PC-9 (cell line): ENCODE results near the gene ATP8B3. TPM values are rescaled to one million over a fixed set of nuclear protein-coding genes. Genes with fewer than 3 reads are reported as not detected.

Experiments used
- BruUV-seq: library from RNA; stranded (reverse); fragments of 400-500 nt; replicated peaks from 2 replicates; lab custom pipeline; 2021; lab: Mats Ljungman, UMichigan
- CTCF ChIA-PET: fragments of 300-600 bp; sonication (Branson Sonifier 250); formaldehyde crosslinking; loops from one replicate; lab custom pipeline; 2022; ENCODE audit warnings: antibody characterized with exemption; lab: Charles Lee
- POLR2A ChIA-PET: fragments of 300-600 bp; sonication (Branson Sonifier 250); formaldehyde crosslinking; loops from one replicate; lab custom pipeline; 2022; ENCODE audit warnings: antibody characterized with exemption; ENCODE audit not compliant: unreplicated experiment; lab: Charles Lee
- DNase-seq, 2 experiments: peaks; one replicate each; pipeline versions ENCODE4 v3.0.0 to v3.0.0-alpha.2; 2015 to 2022; ENCODE audit warnings: mixed read lengths in 1 of 2
- H2AFZ ChIP-seq: fragments of 200-600 bp; sonication (generic); 2 replicates; pipeline ENCODE4 v1.8.1; 2017; ENCODE audit warnings: antibody characterized with exemption
- H3F3A ChIP-seq: fragments of 200-600 bp; sonication (generic); 2 replicates; pipeline ENCODE4 v1.8.1; 2017; ENCODE audit warnings: antibody characterized with exemption, mild to moderate bottlenecking, low read depth; ENCODE audit not compliant: insufficient read depth
- H3K27ac ChIP-seq: fragments of 200-600 bp; sonication (generic); 2 replicates; pipeline ENCODE4 v1.6.1; 2016; ENCODE audit warnings: mixed run types
- H3K27me3 ChIP-seq: fragments of 200-600 bp; sonication (generic); 2 replicates; pipeline ENCODE4 v1.6.1; 2016; ENCODE audit warnings: low read depth, mixed run types; ENCODE audit not compliant: insufficient read depth
- H3K36me3 ChIP-seq: fragments of 200-600 bp; sonication (generic); 2 replicates; pipeline ENCODE4 v1.6.1; 2016; ENCODE audit warnings: low read depth, mixed run types
- H3K4me1 ChIP-seq: fragments of 200-600 bp; sonication (generic); replicated peaks from 2 replicates; pipeline ENCODE4 v1.6.1; 2016; ENCODE audit warnings: mixed run types; ENCODE audit not compliant: insufficient read depth
- H3K4me2 ChIP-seq: fragments of 200-600 bp; sonication (generic); 2 replicates; pipeline ENCODE4 v1.6.1; 2017; ENCODE audit warnings: mixed run types
- H3K4me3 ChIP-seq: fragments of 200-600 bp; sonication (generic); 2 replicates; pipeline ENCODE4 v1.6.1; 2016; ENCODE audit warnings: mixed run types
- H3K79me2 ChIP-seq: fragments of 200-600 bp; sonication (generic); 2 replicates; pipeline ENCODE4 v1.6.1; 2017; ENCODE audit warnings: low read depth, mixed run types
- H3K9me2 ChIP-seq: fragments of 200-600 bp; sonication (generic); 2 replicates; pipeline ENCODE4 v1.8.1; 2017; ENCODE audit warnings: mild to moderate bottlenecking; ENCODE audit not compliant: insufficient read depth
- H3K9me3 ChIP-seq: fragments of 200-600 bp; sonication (generic); 2 replicates; pipeline ENCODE4 v1.8.1; 2016; ENCODE audit warnings: low read depth; ENCODE audit not compliant: insufficient read depth
- H4K20me1 ChIP-seq: fragments of 200-600 bp; sonication (generic); 2 replicates; pipeline ENCODE4 v1.8.1; 2017; ENCODE audit not compliant: insufficient read depth
- EZH2 ChIP-seq: fragments of 200-600 bp; sonication (generic); IDR thresholded peaks from 2 replicates; pipeline ENCODE4 v1.8.0; 2017; ENCODE audit warnings: antibody characterized with exemption, low read depth
- intact Hi-C: fragments of 100-400 bp; cut with micrococcal nuclease; formaldehyde crosslinking; loops from one replicate; pipeline ENCODE4 v1.10.0; 2022; ENCODE audit not compliant: unreplicated experiment
- total RNA-seq: library from RNA; stranded (reverse); gene quantifications from 2 replicates; pipeline ENCODE4 v1.2.3, GENCODE V29; 2021
- TF ChIP-seq, protein P1 (sequence below): fragments of 200-600 bp; sonication (generic); conservative IDR thresholded peaks from 2 replicates; pipeline ENCODE4 v1.6.1; 2017; ENCODE audit warnings: mixed run types, antibody characterized with exemption, mild to moderate bottlenecking, moderate library complexity

Gene ATP8B3
- total RNA-seq, 1 experiment from 2014 or later, result 8.3 TPM

DNA sequence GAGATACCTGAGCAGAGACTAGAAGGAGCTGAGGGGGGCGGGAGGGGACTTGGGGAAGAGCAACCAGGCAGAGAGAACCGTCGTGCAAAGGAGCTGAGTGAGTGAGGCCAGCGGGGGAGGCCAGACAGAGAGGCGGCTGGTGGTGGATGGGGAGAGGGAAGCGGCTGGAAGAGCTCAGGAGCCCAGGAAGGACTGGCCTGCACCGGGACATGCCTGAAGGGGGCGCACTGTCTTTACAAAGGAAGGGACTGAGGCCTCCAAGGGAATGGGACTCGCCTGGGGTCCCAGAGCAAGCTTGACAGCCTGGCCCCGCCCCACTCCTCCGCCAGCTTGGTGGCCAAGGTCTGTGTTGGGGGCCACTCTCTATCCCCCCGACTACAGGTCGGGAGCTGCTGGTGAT is 43.8 kb downstream of the ATP8B3 start:
- Histone ChIP-seq H4K20me1 (no peaks in the 10 kb centered on the region), H3K4me2 (no peak overlapping the region), H2AFZ (no peak overlapping the region), H3F3A (peaks cover 5% of the 10 kb centered on the region; the same call in 1 of the 2 replicates), H3K4me3 (no peak overlapping the region), H3K36me3 (no peaks in the 10 kb centered on the region), H3K27ac (no peak overlapping the region), H3K79me2 (no peaks in the 10 kb centered on the region), H3K9me3 (no peaks in the 10 kb centered on the region), H3K4me1 (no peaks in the 10 kb centered on the region), H3K27me3 (no peaks in the 10 kb centered on the region), H3K9me2 (no peaks in the 10 kb centered on the region)
- DNase-seq, result no peak
- intact Hi-C loops, result loop anchor here (10.0 kb wide), 1 partner anchor 163 kb away; the partner anchor contains the start of gene UQCR11
- CTCF ChIA-PET, result interaction anchor here (0.5 kb wide), 1 partner anchor 45 kb away, joined by 3 read pairs; no protein-coding TSS in a partner anchor
- POLR2A ChIA-PET, result no interaction called here
- BruUV-seq, result no TSS peak
- no peak for TF ChIP-seq EZH2
- TF ChIP-seq, protein P1, sequence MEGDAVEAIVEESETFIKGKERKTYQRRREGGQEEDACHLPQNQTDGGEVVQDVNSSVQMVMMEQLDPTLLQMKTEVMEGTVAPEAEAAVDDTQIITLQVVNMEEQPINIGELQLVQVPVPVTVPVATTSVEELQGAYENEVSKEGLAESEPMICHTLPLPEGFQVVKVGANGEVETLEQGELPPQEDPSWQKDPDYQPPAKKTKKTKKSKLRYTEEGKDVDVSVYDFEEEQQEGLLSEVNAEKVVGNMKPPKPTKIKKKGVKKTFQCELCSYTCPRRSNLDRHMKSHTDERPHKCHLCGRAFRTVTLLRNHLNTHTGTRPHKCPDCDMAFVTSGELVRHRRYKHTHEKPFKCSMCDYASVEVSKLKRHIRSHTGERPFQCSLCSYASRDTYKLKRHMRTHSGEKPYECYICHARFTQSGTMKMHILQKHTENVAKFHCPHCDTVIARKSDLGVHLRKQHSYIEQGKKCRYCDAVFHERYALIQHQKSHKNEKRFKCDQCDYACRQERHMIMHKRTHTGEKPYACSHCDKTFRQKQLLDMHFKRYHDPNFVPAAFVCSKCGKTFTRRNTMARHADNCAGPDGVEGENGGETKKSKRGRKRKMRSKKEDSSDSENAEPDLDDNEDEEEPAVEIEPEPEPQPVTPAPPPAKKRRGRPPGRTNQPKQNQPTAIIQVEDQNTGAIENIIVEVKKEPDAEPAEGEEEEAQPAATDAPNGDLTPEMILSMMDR, result no peak

DNA sequence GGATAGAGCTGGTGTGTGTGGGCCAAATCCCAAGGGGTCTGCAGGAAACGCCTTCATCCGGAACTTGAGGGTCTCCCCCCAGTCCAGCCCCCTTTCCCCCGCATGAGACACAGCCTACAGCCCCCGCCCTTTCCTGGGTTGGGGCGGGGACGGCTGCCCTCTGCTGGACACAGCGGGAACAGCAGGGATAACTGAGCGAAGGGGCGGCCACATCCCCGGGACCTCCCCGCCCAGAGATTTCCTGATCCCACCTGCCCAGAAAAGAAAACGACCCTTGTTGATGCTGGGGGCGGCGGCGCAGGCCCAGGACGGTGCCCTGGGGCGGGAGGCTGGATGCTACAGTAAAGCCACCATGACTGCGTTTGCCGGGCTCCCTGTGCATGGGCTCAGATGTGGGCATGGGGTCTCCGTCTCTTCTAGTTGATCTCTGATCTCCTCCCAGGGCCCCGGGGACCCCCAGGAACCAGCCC is 44.6 kb downstream of the ATP8B3 start:
- no peaks in the 10 kb centered on the region for H4K20me1 ChIP-seq
- H3K36me3 ChIP-seq, result no peaks in the 10 kb centered on the region
- BruUV-seq, result no TSS peak
- no peak overlapping the region for H3K27ac ChIP-seq
- H3F3A ChIP-seq, result no peaks in the 10 kb centered on the region; the same call in 1 of the 2 replicates
- no peaks in the 10 kb centered on the region for H3K27me3 ChIP-seq
- H2AFZ ChIP-seq, result no peak overlapping the region
- H3K9me2 ChIP-seq, result no peaks in the 10 kb centered on the region
- no peak overlapping the region for H3K4me3 ChIP-seq
- CTCF ChIA-PET, result interaction anchor here (1.2 kb wide), 1 partner anchor 95 kb away, joined by 3 read pairs; no protein-coding TSS in a partner anchor
- no peaks in the 10 kb centered on the region for H3K9me3 ChIP-seq
- no peak overlapping the region for H3K4me2 ChIP-seq
- intact Hi-C loops, result loop anchor here (1.0 to 10.0 kb wide), 2 partner anchors 95 to 163 kb away; partner anchors contain the start of gene UQCR11
- POLR2A ChIA-PET, result no interaction called here
- H3K4me1 ChIP-seq, result no peaks in the 10 kb centered on the region
- TF ChIP-seq, protein P1, result peak; percentile 91
- TF ChIP-seq EZH2, result no peak
- peak in 1 of 2 experiments; percentile 49 for DNase-seq
- no peaks in the 10 kb centered on the region for H3K79me2 ChIP-seq

DNA sequence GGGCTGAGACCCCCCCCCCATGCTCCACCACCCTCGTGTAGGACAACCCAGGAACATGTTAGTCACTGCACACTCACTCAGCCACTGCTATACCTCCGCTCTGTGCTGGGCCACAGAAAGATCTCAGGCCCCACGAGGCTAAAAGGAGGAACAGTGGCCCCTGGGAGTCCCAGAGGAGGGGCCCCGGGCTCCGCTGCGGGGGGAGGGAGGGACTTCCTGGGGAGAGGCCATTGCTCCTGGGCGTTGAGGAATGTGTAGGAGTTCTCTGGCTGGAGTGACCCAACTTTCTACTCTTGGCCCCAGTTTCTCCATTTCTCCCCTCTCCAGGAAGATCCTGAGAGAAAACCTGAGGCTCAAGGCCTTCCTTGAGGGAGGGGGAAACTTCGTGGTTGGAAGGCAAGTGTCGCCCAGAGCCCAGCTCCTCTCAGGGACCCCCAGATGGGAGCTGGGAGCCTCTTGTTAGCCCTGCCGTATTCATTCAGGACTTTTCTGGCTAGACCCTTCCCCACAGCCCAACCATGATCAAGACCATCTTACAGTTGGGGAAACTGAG is 45.2 kb downstream of the ATP8B3 start:
- Histone ChIP-seq H3K36me3 (no peaks in the 10 kb centered on the region), H3K27me3 (no peaks in the 10 kb centered on the region), H3K4me3 (no peak overlapping the region), H4K20me1 (no peaks in the 10 kb centered on the region), H3K4me1 (no peaks in the 10 kb centered on the region), H3K79me2 (no peaks in the 10 kb centered on the region), H2AFZ (no peak overlapping the region), H3K9me2 (no peaks in the 10 kb centered on the region), H3K9me3 (no peaks in the 10 kb centered on the region), H3K27ac (no peak overlapping the region), H3K4me2 (no peak overlapping the region), H3F3A (no peaks in the 10 kb centered on the region; the same call in 1 of the 2 replicates)
- TF ChIP-seq EZH2, result no peak
- TF ChIP-seq, protein P1, result no peak
- intact Hi-C loops, result loop anchor here (1.0 to 10.0 kb wide), 2 partner anchors 95 to 162 kb away; partner anchors contain the start of gene UQCR11
- ChIA-PET POLR2A (no interaction called here), CTCF (interaction anchor here (0.7 to 1.2 kb wide), 2 partner anchors 94 to 278 kb away, joined by 3 to 4 read pairs; no protein-coding TSS in a partner anchor)
- BruUV-seq, result no TSS peak
- DNase-seq, result no peak
